ENCODE measurements around the gene LENG9. TPM values are rescaled to one million over a fixed set of nuclear protein-coding genes. Genes with fewer than 3 reads are reported as not detected.
A peak's percentile ranks its signal among the peaks of the same experiment; 100 is the strongest.

LENG9 gene
- total and polyA plus RNA-seq, 7 donors: 1.7 to 3.9 (median 3.3) TPM

DNA sequence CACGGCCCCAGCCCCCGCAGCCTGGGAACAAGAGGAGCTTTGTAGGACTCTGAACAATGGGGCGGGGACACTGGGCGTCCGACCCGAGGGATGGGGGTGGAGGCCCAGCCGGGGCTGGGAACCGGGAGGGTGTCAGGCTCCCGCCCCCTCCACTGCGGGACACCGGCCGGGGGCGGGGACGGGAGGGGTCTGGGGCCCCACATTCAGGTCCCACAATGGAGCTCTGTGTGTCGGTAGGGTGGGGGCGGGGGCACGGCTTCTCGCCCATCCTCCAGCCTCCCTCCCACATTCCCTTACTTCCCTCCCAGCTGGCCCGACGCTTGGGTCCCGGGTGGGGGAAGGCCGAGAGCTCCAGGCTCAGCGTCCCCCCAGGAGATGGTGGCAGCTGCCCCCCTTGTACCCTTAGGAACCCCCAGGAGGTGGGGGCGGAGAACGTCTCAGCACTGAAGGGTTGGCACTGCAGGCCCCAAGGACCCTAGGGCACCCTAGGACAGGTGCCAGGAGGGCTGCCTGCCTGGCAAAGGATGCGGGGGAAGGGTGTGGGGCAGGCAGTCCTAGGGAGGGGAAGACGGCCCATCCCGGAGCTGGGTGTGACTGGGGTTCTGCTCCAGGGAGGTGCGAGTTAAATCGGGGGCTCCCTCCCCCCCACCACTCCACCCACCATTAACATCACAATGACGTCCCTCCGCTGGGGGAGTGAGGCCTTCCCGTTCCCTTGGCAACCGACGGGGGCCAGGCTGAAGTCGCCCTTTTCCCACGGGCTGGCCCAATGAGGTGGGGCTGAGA lies 43.0 kb downstream of the LENG9 start:
- no peaks in the 10 kb centered on the region for H3K4me1 ChIP-seq
- WGBS, 3 donors: 1 to 6% (median 6%) methylated on average over 22 to 37 of the region's 37 CpGs
- TF ChIP-seq, protein P1, sequence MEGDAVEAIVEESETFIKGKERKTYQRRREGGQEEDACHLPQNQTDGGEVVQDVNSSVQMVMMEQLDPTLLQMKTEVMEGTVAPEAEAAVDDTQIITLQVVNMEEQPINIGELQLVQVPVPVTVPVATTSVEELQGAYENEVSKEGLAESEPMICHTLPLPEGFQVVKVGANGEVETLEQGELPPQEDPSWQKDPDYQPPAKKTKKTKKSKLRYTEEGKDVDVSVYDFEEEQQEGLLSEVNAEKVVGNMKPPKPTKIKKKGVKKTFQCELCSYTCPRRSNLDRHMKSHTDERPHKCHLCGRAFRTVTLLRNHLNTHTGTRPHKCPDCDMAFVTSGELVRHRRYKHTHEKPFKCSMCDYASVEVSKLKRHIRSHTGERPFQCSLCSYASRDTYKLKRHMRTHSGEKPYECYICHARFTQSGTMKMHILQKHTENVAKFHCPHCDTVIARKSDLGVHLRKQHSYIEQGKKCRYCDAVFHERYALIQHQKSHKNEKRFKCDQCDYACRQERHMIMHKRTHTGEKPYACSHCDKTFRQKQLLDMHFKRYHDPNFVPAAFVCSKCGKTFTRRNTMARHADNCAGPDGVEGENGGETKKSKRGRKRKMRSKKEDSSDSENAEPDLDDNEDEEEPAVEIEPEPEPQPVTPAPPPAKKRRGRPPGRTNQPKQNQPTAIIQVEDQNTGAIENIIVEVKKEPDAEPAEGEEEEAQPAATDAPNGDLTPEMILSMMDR (IDR thresholded peaks at IDR 0.05): no peak
- ATAC-seq: peak in 1 of 4 donors; percentile 21
- no peaks in the 10 kb centered on the region for H3K9me3 ChIP-seq
- no peak for DNase-seq
- no peak overlapping the region for H3K4me3 ChIP-seq
- H3K36me3 ChIP-seq (ENCODE audit: insufficient read depth in 1 of 2, low read depth in 1 of 2): no peaks in the 10 kb centered on the region
- H3K27me3 ChIP-seq (ENCODE audit: insufficient read depth in 3 of 3, low read length in 2 of 3): peaks cover 0 to 78% (median 21%) of the 10 kb centered on the region in 3 donors
- H3K27ac ChIP-seq: no peak overlapping the region
- intact Hi-C loops (cut with DNase I): no loop called here

DNA sequence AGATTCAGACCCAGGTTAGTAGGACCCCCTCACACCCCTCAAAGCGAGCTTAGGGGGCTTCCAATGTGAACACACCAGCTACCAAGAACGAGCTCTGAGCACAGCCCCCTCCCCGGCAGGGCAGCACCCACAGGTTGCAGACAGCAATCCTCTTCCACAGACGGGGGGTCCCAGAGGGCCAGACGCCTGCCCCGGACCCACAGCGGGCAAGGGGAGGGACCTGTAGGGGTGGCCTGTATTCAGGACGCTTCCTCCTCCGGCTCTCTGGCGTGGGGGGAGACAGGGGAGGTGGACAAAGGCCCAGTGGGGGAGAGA lies 43.6 kb downstream of the LENG9 start:
- intact Hi-C loops (cut with DNase I): no loop called here
- Histone ChIP-seq H3K9me3 (no peaks in the 10 kb centered on the region), H3K27ac (no peak overlapping the region), H3K4me1 (no peaks in the 10 kb centered on the region), H3K36me3 (ENCODE audit: insufficient read depth in 1 of 2, low read depth in 1 of 2) (no peaks in the 10 kb centered on the region), H3K27me3 (ENCODE audit: insufficient read depth in 3 of 3, low read length in 2 of 3) (peaks cover 0 to 82% (median 22%) of the 10 kb centered on the region in 3 donors), H3K4me3 (no peak overlapping the region)
- ATAC-seq (no peak), DNase-seq (no peak)
- TF ChIP-seq, protein P1 (IDR thresholded peaks at IDR 0.05): no peak
- WGBS, 3 donors: 18 to 19% (median 19%) methylated on average over 9 to 10 of the region's 10 CpGs

DNA sequence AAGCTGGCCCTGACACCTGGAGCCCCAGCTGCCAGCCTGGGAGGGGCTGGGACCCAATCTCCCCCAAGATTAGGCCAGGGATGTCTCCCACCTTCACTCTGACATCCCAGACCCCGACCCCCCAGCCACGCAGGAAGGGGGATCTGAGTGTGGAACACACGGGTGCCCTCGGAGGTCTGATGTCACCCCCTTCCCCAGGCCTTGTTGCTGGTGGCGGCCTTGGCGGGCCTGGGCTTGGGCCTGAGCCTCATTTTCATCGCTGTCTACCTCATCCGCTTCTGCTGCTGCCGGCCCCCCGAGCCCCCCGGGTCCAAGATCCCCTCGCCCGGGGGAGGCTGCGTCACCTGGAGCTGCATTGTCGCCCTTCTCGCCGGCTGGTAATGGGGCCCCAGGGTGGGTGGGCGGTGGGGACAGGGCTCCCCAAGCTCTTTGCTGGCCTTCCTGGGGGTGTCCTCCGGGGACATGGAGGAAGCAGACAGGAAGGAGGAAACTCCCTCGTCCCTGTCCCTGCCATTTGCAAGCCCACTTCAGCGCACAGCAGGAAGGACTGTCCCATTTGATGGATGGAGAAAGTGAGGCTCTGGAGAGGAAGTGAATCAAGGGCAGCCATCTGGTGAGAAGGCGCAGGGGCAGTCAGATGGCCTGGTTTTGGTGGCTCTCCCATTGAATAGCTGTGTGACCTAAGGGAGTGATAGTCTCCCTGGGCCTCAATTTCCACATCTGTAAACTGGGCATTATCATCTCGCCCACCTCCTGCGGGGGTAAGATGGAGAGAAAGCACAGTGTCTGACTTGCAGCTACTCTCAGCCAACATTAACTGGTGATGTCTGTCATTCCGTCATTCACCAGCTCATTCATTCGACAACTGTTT lies 44.4 kb downstream of the LENG9 start:
- Histone ChIP-seq H3K9me3 (no peaks in the 10 kb centered on the region), H3K27ac (peak overlapping the region; percentile 9), H3K4me1 (no peaks in the 10 kb centered on the region), H3K4me3 (no peak overlapping the region), H3K27me3 (ENCODE audit: insufficient read depth in 3 of 3, low read length in 2 of 3) (peaks cover 0 to 87% (median 26%) of the 10 kb centered on the region in 3 donors), H3K36me3 (ENCODE audit: insufficient read depth in 1 of 2, low read depth in 1 of 2) (no peaks in the 10 kb centered on the region)
- ATAC-seq: no peak
- intact Hi-C loops (cut with DNase I): no loop called here
- TF ChIP-seq, protein P1 (IDR thresholded peaks at IDR 0.05): no peak
- WGBS, 3 donors: 73 to 77% (median 75%) methylated on average over 23 to 26 of the region's 26 CpGs
- DNase-seq: no peak

DNA sequence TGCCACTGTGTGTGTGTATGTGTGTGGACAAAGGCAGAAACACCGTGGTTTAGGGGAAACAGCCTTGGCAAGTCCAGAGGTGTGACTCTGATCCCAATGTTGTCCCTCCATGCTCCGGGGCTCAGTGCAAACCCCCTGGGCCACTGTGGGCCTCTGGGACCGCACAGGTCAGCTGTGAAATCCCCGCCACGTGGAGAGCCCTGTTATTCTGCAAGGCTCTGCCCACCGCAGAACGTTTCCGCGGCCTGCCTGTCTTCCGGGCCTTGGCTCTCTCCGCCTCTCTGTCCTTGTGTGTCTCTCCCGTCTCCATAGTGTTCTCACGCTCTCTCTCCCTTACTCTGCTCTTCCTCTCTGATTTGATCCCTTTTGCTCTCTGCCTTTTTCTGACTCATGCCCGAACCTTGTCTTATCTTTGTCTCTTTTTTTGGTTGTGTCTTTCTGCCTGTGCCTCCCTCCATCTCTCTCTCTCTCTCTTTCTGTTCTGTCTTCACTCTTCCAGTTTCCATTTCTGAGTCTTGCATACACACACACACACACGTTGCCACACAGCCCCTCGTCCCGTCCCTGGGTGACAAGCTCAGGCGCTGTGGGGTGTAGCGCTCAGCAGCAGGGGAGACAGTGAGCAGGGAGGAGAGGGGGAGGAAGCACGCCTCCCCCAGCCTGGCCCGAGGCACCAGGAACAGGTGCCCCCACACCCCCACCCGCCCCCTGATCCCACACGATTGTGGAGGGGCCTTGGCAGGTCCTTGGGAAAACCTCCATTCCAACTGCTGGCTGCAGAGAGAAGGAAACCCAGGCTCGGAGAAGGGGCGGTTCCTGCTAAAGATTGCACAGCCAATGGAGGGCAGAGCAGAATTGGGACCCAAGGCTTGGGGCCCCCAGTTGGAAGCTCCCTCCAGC lies 45.3 kb downstream of the LENG9 start:
- peak overlapping the region; percentile 9 for H3K27ac ChIP-seq
- no peaks in the 10 kb centered on the region for H3K36me3 ChIP-seq (ENCODE audit: insufficient read depth in 1 of 2, low read depth in 1 of 2)
- H3K4me1 ChIP-seq: no peaks in the 10 kb centered on the region
- DNase-seq (no peak), ATAC-seq (no peak)
- no peak overlapping the region for H3K4me3 ChIP-seq
- intact Hi-C loops (cut with DNase I): no loop called here
- TF ChIP-seq, protein P1 (IDR thresholded peaks at IDR 0.05): no peak
- WGBS, 3 donors: 11 to 12% (median 12%) methylated on average over 24 to 25 of the region's 25 CpGs
- no peaks in the 10 kb centered on the region for H3K9me3 ChIP-seq
- peaks cover 0 to 83% (median 26%) of the 10 kb centered on the region in 3 donors for H3K27me3 ChIP-seq (ENCODE audit: insufficient read depth in 3 of 3, low read length in 2 of 3)

Data from psoas muscle (tissue), 8 donors.